CD4-positive, alpha-beta T cell treated with Interleukin-4 for 1 hour (primary cell): ENCODE data around the gene TAF8.

Source experiments
- DNase-seq, 2 donors: peaks; one replicate each; pipeline ENCODE4 v3.0.0-alpha.2; 2020 to 2022

Gene TAF8

GRCh38 chr6:42066156-42066675 is 15.9 kb downstream of the TAF8 start:
- no peak for DNase-seq

- DNase-seq: no peak
These were observed 17.8 kb downstream of the TAF8 start for GRCh38 chr6:42068173-42068572.

GRCh38 chr6:42068872-42069522 is 18.7 kb downstream of the TAF8 start:
- DNase-seq: no peak

GRCh38 chr6:42071881-42072583 is 21.7 kb downstream of the TAF8 start:
- DNase-seq: no peak

- no peak for DNase-seq
These were observed 23.0 kb downstream of the TAF8 start for GRCh38 chr6:42073287-42073686.

GRCh38 chr6:42075159-42075838 is 25.0 kb downstream of the TAF8 start:
- DNase-seq: peak; percentile 47 to 48

GRCh38 chr6:42078386-42078785 is 28.1 kb downstream of the TAF8 start:
- no peak for DNase-seq

- DNase-seq: no peak
These were observed 29.7 kb downstream of the TAF8 start for GRCh38 chr6:42079941-42080464.

GRCh38 chr6:42083530-42083929 is 33.2 kb downstream of the TAF8 start:
- no peak for DNase-seq

GRCh38 chr6:42084889-42085288 is 34.6 kb downstream of the TAF8 start:
- DNase-seq: no peak

GRCh38 chr6:42086046-42087035 is 36.0 kb downstream of the TAF8 start:
- no peak for DNase-seq

- DNase-seq: no peak
These were observed 37.8 kb downstream of the TAF8 start for GRCh38 chr6:42088101-42088591.

- DNase-seq: no peak
These were observed 40.7 kb downstream of the TAF8 start for GRCh38 chr6:42090819-42091717.

- no peak for DNase-seq
These were observed 41.3 kb downstream of the TAF8 start for GRCh38 chr6:42091718-42092023.

GRCh38 chr6:42093582-42094329 is 43.4 kb downstream of the TAF8 start:
- no peak for DNase-seq

- DNase-seq: no peak
These were observed 44.8 kb downstream of the TAF8 start for GRCh38 chr6:42095094-42095493.

GRCh38 chr6:42095776-42096541 is 45.6 kb downstream of the TAF8 start:
- DNase-seq: no peak

GRCh38 chr6:42099340-42100028 is 49.2 kb downstream of the TAF8 start:
- DNase-seq: no peak
